B cell (primary cell): ENCODE data around the gene MMRN2. TPM values are rescaled to one million over a fixed set of nuclear protein-coding genes. Genes with fewer than 3 reads are reported as not detected.
A peak's percentile ranks its signal among the peaks of the same experiment; 100 is the strongest.

Experiments used
- ATAC-seq: fragments of 200-7000 bp; cut with Tn5 transposase; one replicate; pipeline ENCODE4 v1.10.0; 2021; ENCODE audit warnings: low read depth, mild to moderate bottlenecking, moderate number of reproducible peaks, moderate library complexity
- CTCF ChIA-PET: fragments of 350-600 bp; sonication (Branson Sonifier 250); formaldehyde crosslinking; loops from one replicate; lab custom pipeline; 2021; ENCODE audit warnings: antibody characterized with exemption, inconsistent platforms; lab: Charles Lee
- POLR2A ChIA-PET: fragments of 350-600 bp; sonication (Branson Sonifier 250); formaldehyde crosslinking; loops from one replicate; lab custom pipeline; 2021; ENCODE audit warnings: antibody characterized with exemption; lab: Charles Lee
- DNase-seq: peaks from one replicate; pipeline ENCODE4 v3.0.0; 2013
- H2AFZ ChIP-seq: 2 replicates; pipeline ENCODE4 v1.6.1; 2012; ENCODE audit warnings: mild to moderate bottlenecking, low read depth, low read length; ENCODE audit not compliant: insufficient read depth, poor library complexity, severe bottlenecking
- H3K27ac ChIP-seq, 2 donors: 1 replicate in 1 of 2; 2 replicates in 1 of 2; pipeline ENCODE4 v1.5.1; 2012 to 2013; ENCODE audit warnings: low read length in 2 of 2, mild to moderate bottlenecking in 2 of 2, moderate library complexity in 1 of 2
- H3K27me3 ChIP-seq, 4 experiments: fragments of 200-600 bp in 1 of 4; sonication (generic) in 1 of 4; replicated peaks in 1 of 4; 1 replicate in 2 of 4; 2 replicates in 2 of 4; pipeline versions ENCODE4 v1.6.1 to v1.7.0; 2013 to 2016; ENCODE audit warnings: low read length in 3 of 4, mild to moderate bottlenecking in 2 of 4, mixed read lengths in 1 of 4, moderate library complexity in 1 of 4; ENCODE audit not compliant: insufficient read depth in 4 of 4, control insufficient read depth in 3 of 4; ENCODE audit errors: control extremely low read depth in 1 of 4
- H3K36me3 ChIP-seq, 2 experiments: replicated peaks in 1 of 2; 1 replicate in 1 of 2; 2 replicates in 1 of 2; pipeline versions ENCODE4 v1.6.1 to v1.7.1; 2013; ENCODE audit warnings: low read length in 1 of 2; ENCODE audit not compliant: insufficient read depth in 2 of 2, control insufficient read depth in 1 of 2; ENCODE audit errors: control extremely low read depth in 1 of 2, extremely low read depth in 1 of 2
- H3K4me1 ChIP-seq, 2 donors: fragments of 200-600 bp in 1 of 2; sonication (generic) in 1 of 2; 1 replicate in 1 of 2; 2 replicates in 1 of 2; pipeline versions ENCODE4 v1.5.1 to v1.6.1; 2013 to 2017; ENCODE audit warnings: low read length in 2 of 2; ENCODE audit not compliant: control insufficient read depth in 2 of 2, insufficient read depth in 2 of 2
- H3K4me2 ChIP-seq: replicated peaks from 2 replicates; pipeline ENCODE3; 2012; ENCODE audit warnings: mild to moderate bottlenecking, low read depth, low read length; ENCODE audit not compliant: poor library complexity, severe bottlenecking
- H3K4me3 ChIP-seq, 5 experiments: fragments of 200-600 bp in 1 of 5; sonication (generic) in 1 of 5; 1 replicate in 3 of 5; 2 replicates in 2 of 5; pipeline versions ENCODE4 v1.5.1 to v1.7.0; 2011 to 2016; ENCODE audit warnings: low read length in 4 of 5, mild to moderate bottlenecking in 4 of 5, low read depth in 2 of 5, control low read depth in 1 of 5, moderate library complexity in 1 of 5; ENCODE audit not compliant: insufficient read depth in 1 of 5; ENCODE audit errors: control extremely low read depth in 1 of 5, extremely low read depth in 1 of 5
- H3K79me2 ChIP-seq: fragments of 200-600 bp; sonication (generic); one replicate; pipeline ENCODE4 v1.6.0; 2016; ENCODE audit warnings: low read length; ENCODE audit not compliant: control insufficient read depth, insufficient read depth
- H3K9ac ChIP-seq: fragments of 200-600 bp; sonication (generic); 2 replicates; pipeline ENCODE4 v1.6.1; 2017; ENCODE audit warnings: mild to moderate bottlenecking, low read length, moderate library complexity
- H3K9me3 ChIP-seq, 3 donors: one replicate each; pipeline versions ENCODE4 v1.6.1 to v1.7.1; 2013; ENCODE audit warnings: low read length in 2 of 3; ENCODE audit not compliant: control insufficient read depth in 2 of 3, insufficient read depth in 1 of 3; ENCODE audit errors: control extremely low read depth in 1 of 3
- H4K20me1 ChIP-seq: 2 replicates; pipeline ENCODE4 v1.6.0; 2012; ENCODE audit warnings: mild to moderate bottlenecking, low read length; ENCODE audit not compliant: insufficient read depth, control insufficient read depth, poor library complexity, severe bottlenecking
- H3K27ac Mint-ChIP-seq: one replicate; pipeline ENCODE4 v1.8.0; 2021; ENCODE audit warnings: mixed read lengths
- H3K27me3 Mint-ChIP-seq: one replicate; pipeline ENCODE4 v1.8.0; 2021; ENCODE audit warnings: mixed read lengths
- H3K4me1 Mint-ChIP-seq: one replicate; pipeline ENCODE4 v1.8.0; 2021; ENCODE audit warnings: mixed read lengths
- H3K4me3 Mint-ChIP-seq: one replicate; pipeline ENCODE4 v1.8.0; 2021; ENCODE audit warnings: mixed read lengths
- H3K9me3 Mint-ChIP-seq: one replicate; pipeline ENCODE4 v1.8.0; 2022; ENCODE audit warnings: mixed read lengths; ENCODE audit not compliant: insufficient read depth
- EZH2 ChIP-seq: IDR thresholded peaks from 2 replicates; pipeline ENCODE4 v1.6.1; 2012; ENCODE audit warnings: borderline replicate concordance, low read depth, mild to moderate bottlenecking, moderate library complexity, low read length; ENCODE audit not compliant: insufficient read depth, poor library complexity, severe bottlenecking
- WGBS: methylation state at CpG from one replicate; pipeline ENCODE4 v1.1.5; 2013; ENCODE audit warnings: missing lambda C conversion rate; ENCODE audit not compliant: insufficient coverage; 5-methylcytosine and 5-hydroxymethylcytosine counted together
- intact Hi-C: fragments of 100-400 bp; cut with micrococcal nuclease; formaldehyde crosslinking; loops from one replicate; pipeline ENCODE4 v1.10.0; 2022
- polyA plus RNA-seq: library from polyadenylated mRNA; depleted of rRNA; stranded (reverse); fragments of >200 nt; gene quantifications from 2 replicates; pipeline ENCODE4 v1.2.3, GENCODE V29; 2012
- total RNA-seq, 2 donors: library from RNA; stranded (reverse); fragments of 120-200 nt in 1 of 2; gene quantifications; 1 replicate in 1 of 2; 2 replicates in 1 of 2; pipeline versions ENCODE4 v1.2.3 to v1.2.4, GENCODE V29; 2013 to 2022
- TF ChIP-seq, protein P1 (sequence below): fragments of 200-600 bp; IDR thresholded peaks from one replicate; pipeline ENCODE4 v1.8.0; 2022; ENCODE audit warnings: antibody characterized with exemption, mild to moderate bottlenecking

MMRN2 gene
- total and polyA plus RNA-seq, 2 donors (not counting 1 experiment from before 2014, with no cell fraction given), result 1.0 to 1.1 TPM

DNA sequence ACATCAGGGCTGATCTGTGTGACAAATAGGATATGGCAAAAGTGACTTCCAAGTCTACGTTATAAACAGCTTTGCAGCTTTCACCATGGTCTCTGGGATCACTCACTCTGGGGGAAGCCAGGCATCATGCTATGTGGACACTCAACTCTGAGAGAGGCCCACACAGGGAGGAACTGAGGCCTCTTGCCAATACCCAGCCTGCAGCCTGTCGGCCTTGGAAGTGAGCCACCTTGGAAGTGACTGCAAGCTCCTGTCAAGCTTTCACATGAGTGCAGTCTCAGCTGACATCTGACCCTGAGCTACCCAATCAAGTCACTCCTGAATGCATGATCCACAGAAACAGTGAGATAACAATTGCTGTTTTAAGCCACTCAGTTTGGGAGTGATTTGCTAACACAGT lies 56.5 kb downstream of the MMRN2 start:
- no peak overlapping the region for H2AFZ ChIP-seq
- no peak overlapping the region for H3K4me3 Mint-ChIP-seq
- 68% methylated on average over 2 of the region's 2 CpGs for WGBS
- TF ChIP-seq, protein P1, sequence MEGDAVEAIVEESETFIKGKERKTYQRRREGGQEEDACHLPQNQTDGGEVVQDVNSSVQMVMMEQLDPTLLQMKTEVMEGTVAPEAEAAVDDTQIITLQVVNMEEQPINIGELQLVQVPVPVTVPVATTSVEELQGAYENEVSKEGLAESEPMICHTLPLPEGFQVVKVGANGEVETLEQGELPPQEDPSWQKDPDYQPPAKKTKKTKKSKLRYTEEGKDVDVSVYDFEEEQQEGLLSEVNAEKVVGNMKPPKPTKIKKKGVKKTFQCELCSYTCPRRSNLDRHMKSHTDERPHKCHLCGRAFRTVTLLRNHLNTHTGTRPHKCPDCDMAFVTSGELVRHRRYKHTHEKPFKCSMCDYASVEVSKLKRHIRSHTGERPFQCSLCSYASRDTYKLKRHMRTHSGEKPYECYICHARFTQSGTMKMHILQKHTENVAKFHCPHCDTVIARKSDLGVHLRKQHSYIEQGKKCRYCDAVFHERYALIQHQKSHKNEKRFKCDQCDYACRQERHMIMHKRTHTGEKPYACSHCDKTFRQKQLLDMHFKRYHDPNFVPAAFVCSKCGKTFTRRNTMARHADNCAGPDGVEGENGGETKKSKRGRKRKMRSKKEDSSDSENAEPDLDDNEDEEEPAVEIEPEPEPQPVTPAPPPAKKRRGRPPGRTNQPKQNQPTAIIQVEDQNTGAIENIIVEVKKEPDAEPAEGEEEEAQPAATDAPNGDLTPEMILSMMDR, result no peak
- TF ChIP-seq EZH2, result no peak
- H3K36me3 ChIP-seq, result no peaks in the 10 kb centered on the region
- no peaks in the 10 kb centered on the region for H3K27me3 ChIP-seq
- no peaks in the 10 kb centered on the region for H3K27me3 Mint-ChIP-seq
- no peaks in the 10 kb centered on the region for H4K20me1 ChIP-seq
- no peaks in the 10 kb centered on the region for H3K4me1 ChIP-seq
- CTCF ChIA-PET, result interaction anchor here (0.9 to 4.3 kb wide), 11 partner anchors 9 to 501 kb away, joined by 3 to 68 read pairs (median 4); no protein-coding TSS in a partner anchor
- H3K9me3 ChIP-seq, result no peaks in the 10 kb centered on the region
- intact Hi-C loops, result no loop called here
- H3K4me3 ChIP-seq, result no peak overlapping the region
- H3K27ac Mint-ChIP-seq, result no peak overlapping the region
- no peaks in the 10 kb centered on the region for H3K9me3 Mint-ChIP-seq
- H3K9ac ChIP-seq, result no peak overlapping the region
- DNase-seq (no peak), ATAC-seq (no peak)
- H3K79me2 ChIP-seq, result no peaks in the 10 kb centered on the region
- H3K27ac ChIP-seq, result no peak overlapping the region
- no peak overlapping the region for H3K4me2 ChIP-seq
- POLR2A ChIA-PET, result interaction anchor here (0.6 kb wide), 1 partner anchor 503 kb away, joined by 4 read pairs; no protein-coding TSS in a partner anchor
- H3K4me1 Mint-ChIP-seq, result no peaks in the 10 kb centered on the region

DNA sequence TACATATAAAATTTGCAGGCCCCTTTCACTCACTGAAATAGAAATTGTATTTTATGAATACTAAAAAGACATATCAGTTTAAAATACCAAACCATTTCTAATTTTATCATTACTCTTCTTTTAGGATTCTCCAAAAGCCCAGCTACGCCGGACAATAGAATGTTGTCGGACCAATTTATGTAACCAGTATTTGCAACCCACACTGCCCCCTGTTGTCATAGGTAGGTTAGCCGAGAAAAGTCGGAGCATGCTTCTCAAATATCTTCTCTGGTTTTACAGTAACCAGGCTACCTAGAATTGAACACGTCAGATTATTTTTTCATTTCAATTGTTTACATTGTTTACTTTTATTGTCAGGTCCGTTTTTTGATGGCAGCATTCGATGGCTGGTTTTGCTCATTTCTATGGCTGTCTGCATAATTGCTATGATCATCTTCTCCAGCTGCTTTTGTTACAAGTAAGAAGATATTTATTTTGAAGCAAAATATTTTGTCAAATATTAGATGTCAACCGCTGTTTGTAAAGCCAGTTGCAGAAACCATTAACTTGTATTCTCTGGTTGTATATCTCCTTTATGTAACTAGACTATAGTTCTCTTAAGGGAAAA lies 57.6 kb downstream of the MMRN2 start:
- intact Hi-C loops, result loop anchor here (1.0 to 5.0 kb wide), 5 partner anchors 10 to 497 kb away; no protein-coding TSS in a partner anchor
- Histone ChIP-seq H2AFZ (no peak overlapping the region), H4K20me1 (no peaks in the 10 kb centered on the region), H3K27me3 (no peaks in the 10 kb centered on the region), H3K36me3 (no peaks in the 10 kb centered on the region), H3K4me2 (no peak overlapping the region), H3K27ac (no peak overlapping the region), H3K9ac (no peak overlapping the region), H3K79me2 (no peaks in the 10 kb centered on the region), H3K9me3 (no peaks in the 10 kb centered on the region), H3K4me1 (no peaks in the 10 kb centered on the region), H3K4me3 (no peak overlapping the region)
- ChIA-PET POLR2A (no interaction called here), CTCF (interaction anchor here (0.9 to 4.3 kb wide), 14 partner anchors 12 to 500 kb away, joined by 3 to 68 read pairs (median 4); no protein-coding TSS in a partner anchor)
- 20% methylated on average over 1 of the region's 9 CpGs for WGBS
- TF ChIP-seq, protein P1, result peak; percentile 74
- TF ChIP-seq EZH2, result no peak
- no peaks in the 10 kb centered on the region for H3K27me3 Mint-ChIP-seq
- peak; percentile 59 for DNase-seq
- no peaks in the 10 kb centered on the region for H3K9me3 Mint-ChIP-seq
- ATAC-seq, result no peak
- no peak overlapping the region for H3K4me3 Mint-ChIP-seq
- H3K4me1 Mint-ChIP-seq, result no peaks in the 10 kb centered on the region
- no peak overlapping the region for H3K27ac Mint-ChIP-seq
